Tongue (tissue), 2 donors: ENCODE data around the gene KCNQ1. TPM values are rescaled to one million over a fixed set of nuclear protein-coding genes. Genes with fewer than 3 reads are reported as not detected.

Source experiments
- DNase-seq: peaks from one replicate; pipeline ENCODE4 v3.0.0-alpha.2; 2015
- total RNA-seq: library from RNA; depleted of rRNA; stranded (reverse); fragments of >200 nt; gene quantifications from one replicate; pipeline ENCODE4 v1.2.3, GENCODE V29; 2014

The KCNQ1 gene
- total RNA-seq, 1 donor from 2014 or later = 2.6 TPM

DNA sequence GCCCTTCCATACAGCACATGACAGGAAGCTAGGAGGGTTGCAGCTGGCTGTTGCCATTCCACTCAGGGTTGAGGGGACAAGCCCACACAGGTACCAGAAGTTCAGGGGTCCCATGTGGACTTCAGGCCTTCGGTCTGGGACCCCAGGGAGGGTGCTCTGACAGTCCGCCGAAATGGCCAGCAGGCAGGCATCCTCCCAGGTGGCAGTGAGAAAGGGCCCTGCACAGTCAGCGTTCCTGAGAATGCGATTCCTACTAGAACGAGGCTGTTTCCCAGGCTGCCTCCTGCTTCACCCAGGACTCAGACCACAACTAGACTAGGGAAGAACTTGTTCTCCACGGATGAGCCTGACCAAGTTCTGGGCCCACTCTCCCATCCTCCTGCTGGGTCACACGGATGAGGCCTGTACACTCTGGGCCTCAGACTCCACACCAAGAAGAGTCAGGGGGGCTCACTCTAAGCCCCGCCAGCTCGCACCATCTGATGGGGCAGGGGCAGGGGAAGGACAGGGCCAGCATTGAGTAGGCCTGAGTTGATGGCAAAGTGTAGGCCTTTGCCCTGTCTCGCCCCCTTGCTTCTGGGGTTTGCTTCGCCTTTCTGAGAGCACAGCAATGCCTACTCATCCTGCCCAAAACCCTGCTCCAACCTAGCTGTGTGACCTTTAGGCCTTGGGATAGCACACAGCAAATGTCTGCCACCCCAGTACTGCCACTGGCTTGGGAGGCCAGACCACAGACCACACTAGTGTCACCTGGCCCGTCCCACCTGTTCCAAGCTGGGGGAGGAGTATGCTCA is 241.0 kb downstream of the KCNQ1 start:
- no peak for DNase-seq

DNA sequence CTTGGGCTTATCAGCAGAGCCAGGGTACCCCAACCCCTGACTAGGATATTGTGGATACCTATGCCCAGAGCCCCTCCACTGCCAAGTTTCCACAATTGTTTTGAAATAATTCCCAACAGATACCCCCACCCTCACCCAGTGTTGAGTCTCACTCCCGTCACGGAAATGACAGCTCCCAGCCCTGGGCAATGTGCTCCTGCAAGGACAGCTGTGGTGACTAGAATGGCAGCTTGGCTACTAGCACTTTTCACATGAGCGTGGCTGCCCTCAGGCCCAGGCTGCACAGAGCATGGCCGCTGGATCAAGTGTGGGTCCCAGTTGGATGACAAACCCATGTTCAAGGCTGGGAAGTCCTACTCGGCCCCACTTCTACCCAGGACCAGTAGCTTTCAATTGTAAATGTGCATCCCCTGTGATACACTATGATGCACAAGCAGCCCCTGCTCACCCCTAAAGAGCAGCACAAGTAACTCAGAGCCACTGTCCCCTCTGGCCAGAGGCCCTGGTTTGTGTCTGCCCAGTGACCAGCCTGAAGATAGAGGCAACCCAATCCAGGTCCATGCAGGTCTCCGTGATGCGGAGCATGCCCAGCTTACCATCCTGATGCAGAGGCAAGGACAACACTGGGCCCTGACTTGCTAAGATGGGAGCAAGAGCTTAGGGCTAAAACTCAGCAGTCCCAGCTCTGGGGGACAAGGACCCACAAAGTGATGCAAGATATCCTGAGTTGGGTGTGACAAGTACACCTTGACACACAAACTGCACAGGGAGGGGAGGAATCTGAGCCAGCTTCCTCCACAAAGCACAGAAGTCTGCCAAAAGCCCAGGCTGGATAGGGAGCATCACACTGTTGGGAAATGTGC is 241.8 kb downstream of the KCNQ1 start:
- DNase-seq = no peak

DNA sequence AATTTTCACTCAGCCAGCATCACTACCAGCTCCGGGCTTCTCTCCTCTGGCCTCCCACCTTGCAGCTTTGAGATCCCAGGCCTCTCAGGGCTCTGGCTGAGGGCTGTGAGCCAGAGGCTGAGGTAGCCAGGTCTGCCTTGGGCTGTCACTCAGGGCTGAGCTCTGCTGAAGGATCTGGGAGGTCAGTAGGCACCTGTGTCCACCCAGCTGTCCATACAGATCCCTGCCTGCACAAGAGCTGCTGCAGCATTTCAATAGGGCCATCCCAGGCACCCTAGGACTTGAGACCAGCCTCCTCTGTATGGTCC is 242.4 kb downstream of the KCNQ1 start:
- DNase-seq = no peak

DNA sequence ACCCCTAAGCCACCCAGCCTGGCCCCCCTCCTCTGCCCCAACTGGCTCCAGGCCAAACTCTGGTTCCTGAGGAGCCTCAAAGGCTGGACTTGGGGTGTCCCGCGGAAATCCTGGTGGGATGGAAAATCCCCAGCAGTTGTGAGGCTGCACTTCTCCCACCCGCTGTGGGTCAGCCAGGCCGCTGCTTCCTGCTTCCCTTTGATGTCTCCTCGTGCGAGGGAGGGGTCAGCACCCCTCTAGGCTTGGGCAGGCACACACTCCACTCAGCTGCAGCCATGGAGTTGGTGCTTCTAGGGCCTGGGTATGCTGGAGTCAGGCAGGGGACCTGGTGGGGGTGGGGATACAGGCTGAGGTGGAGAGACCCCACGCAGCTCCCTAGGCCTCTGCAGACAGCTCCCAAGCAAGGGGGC is 243.0 kb downstream of the KCNQ1 start:
- no peak for DNase-seq

DNA sequence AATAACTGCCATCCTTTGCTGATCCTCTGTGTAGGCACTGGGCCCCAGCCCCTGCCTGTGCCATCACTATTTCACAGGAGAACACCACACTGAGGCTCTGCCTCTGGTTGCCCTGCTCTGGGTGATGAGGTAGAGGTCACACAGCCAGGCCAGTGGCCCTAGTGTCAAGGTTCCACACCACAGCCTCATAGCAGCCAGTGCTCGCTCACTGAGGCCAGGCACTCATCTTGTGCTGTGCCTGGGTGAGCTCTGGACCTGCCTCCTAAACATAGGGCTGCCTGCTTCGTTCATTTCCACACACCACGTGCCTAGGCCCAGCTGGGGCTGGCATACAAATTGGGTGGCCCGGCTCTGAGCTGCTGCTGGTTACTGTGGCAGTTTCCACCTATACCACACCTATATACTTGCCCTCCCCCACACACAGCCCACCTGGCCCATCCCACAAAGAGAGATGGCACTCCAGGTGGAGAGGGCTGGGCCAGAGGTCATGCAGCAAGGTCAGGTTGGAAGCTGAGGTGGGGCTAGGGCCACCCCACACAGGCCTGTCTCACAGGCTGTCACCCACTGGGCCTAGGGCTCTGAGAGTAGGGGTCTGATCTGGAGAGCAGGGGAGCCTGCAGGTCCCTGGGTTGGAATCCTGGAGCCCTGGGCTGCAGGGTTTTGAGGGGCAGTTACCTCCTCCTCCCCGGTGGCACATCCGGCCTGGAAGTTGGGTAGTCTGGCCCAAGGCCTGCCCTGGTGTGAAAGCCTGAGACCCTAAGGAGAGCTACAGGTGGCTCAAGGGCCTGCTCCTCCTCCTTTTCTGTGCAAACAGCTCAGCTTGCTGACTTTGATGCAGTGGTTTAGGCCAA is 243.8 kb downstream of the KCNQ1 start:
- no peak for DNase-seq

DNA sequence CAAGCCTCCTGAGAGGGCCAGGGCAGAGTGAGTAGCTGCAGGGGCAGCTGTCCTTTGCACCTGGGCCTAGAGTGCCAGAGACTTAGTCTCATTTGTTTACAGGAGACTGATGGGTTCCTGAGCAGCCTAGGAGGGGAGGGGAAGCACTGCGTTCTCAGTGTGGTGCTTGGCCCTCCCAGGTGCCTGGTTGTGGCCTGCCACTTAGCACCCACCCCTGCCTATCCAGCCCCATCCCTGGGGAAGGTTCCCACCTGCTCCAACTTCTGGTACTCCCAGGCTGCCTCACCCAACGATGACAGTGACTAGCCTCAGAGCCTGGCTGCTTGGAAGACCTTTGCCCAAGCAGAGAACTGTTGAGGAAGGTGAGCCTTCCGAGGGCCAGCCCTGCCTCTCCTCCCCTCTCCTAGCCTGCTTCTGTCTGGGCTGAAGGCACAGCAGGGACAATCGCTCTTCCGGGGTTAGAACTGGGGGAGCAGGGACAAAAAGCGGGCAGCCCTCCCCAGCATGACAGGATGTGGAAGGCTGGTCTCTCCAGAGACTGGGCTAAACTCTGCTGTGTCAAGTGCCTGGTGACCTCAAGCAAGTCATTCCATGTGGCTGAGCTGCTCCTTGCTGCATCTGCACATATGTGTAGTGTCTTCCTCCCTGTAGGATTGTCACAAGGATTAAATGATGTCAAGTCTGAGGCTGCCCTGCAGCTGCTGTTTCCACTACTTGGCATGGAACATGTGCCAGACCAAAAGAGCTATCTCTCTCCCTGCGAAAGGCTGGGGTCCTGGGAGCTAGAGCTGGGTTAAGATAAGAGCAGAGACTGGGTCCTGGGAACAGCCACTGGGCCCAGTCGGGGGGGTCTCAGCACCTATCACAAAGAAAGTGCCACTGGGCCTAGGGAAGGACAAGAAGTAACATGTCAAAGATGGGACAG is 245.1 kb downstream of the KCNQ1 start:
- peak; percentile 87 for DNase-seq

DNA sequence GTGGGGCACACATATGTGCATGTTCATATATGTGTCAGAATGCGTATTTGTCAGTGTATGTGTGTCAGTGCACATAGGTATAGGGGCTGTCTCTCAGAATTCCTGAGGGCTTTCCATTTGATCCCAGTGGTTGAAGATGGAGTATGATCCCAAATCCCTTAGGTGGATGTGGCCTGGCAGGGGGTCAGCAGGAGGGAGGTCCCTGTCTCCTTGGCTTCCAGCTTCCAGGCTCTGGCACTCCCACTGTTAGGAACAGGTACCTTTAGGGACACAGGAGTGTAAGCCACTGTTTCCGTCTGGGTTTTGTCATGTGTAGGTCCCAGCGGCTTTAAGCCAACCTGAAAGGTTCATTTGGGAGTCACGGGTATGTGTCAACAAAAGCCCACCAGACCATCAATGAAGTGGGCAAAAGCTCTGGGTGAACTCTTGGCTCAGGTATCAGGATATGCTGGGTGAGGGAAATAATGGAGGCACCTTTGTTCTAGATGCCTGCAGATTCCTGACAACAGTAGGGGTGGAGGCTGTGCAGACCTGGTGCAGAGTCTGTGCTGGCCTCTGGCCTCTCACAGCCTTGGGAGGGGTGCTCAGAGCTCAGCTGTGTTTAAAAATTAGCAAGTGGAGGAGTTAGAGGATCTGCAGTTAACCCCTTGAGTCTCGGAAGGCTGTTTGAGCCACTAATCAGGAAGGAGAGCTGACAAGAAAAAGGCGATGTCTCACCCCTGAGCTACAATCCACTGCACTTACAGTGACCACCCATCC is 246.0 kb downstream of the KCNQ1 start:
- DNase-seq = peak; percentile 34

DNA sequence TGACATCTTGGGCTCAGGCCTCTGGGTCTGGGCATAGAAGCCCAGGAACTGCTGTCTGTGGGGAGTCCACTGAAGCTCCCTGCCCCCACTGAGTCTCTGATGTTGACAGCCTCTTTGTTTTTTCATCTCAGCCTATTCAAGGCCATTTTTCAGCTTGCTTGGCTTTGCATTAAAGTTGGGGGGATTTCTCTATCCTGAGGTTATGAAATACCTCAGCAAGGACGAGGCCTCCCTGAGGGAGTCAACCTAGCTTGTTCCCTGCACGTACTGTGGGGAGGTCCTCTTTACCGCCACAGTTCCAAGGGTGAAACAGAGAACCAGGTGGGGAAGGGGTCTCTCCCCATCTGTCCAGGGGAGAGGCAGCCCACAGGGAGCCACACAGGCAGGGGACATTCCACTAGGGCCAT is 246.6 kb downstream of the KCNQ1 start:
- no peak for DNase-seq

DNA sequence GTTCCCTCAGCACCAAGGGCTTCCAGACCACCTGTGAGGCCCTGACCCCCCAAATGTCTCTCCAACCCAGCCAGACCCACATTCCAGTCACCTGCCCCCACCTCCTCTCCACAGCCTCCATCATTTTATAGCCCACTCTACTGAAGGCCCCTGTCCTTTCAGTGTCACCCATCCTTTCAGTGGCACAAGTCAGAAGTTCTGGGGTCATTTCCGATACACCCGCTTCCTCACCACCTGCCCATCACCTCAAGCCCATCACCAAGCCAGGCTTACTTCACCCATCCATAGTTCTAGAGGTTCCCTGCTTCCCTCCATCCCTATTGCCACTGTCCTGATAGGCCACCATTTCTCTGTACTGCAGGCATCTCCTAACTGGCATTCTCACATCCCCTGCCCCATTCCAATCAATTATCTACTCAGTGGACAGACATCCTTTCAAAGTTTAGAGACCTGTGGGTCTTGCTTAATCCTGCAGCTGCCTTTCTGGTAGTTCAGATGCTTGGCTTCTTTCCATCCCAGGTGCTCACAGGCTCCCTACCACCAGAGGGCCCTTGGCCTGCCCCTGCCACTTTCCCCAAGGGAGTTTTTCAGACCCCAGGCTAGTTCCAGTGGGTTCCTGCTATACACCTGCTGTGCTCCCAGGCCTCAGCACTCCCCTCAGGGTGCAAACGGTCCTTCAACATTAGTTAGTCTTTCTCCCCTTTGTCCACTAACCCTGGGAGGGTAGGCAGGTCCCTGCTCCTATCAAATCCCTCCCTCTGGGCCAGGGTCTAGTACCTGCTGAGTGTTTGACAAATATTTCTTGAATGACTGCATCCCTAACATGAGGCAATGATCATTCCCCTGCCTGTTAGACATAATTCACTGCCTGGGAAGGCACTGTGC is 247.4 kb downstream of the KCNQ1 start:
- no peak for DNase-seq

DNA sequence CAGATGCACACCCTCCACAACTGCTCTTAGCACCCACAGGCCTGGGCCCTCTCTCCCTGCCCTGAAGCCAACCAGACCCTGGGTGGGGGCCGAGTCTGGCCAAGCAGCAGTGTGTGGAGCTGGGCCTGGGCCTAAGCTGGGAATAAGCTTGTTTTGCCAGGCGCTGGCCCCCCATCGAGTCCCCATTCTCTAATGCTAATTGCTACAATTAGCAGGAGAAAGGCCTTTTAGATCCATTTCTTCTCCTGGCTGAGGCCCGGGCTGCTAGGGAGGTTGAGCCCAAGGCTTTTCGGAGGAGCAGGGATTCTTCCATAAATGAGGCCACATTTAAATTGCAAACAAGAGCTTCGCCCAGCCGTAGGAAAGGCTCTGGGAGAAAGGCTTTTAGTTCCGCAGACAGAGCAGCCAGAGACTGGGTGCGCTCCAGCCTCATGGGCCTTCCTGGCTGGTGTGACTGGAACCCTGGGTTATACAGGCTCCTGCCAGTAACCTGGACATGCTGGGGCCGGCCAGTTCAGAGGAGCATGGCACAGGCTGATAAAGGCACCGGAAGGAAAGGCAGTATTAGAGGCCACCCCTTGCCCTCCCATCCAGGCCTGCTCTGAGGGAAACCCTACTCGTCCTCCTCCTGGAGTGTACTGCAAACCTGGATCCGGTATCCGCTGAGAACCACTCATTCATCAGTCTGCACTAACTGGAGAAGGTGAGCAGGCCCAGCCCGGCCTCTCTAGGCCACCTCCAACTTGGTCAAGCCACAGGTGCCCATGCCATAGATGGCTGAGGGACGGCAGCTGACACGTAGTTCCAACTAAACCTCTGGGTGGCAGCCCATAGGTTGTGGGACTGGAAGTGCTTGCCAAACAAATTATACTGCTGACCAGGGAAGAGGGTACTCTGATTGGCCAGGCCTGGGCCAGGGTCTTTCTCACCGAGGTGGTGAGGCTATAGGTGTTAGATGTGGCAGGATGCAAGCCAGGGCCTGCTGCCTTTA is 248.8 kb downstream of the KCNQ1 start:
- peak; percentile 34 for DNase-seq

DNA sequence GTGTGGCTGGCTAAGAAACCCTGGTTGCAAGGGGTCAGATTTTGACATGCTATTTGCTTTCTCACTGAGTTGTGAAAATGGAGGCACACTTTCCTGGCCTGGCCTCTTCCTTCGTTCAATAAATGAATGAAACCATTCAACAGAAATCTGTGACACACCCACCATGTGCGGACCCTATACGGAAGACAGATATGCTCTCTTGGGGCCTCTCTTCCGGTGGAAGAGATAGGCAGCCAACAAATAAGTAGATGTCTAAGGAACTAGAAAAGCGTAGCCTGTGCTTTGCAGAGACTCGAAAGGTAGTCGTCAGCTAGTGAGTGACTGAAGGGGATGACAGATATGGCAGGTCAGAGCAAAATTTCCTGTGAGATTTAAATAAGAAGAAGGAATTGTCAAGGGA is 249.7 kb downstream of the KCNQ1 start:
- no peak for DNase-seq

DNA sequence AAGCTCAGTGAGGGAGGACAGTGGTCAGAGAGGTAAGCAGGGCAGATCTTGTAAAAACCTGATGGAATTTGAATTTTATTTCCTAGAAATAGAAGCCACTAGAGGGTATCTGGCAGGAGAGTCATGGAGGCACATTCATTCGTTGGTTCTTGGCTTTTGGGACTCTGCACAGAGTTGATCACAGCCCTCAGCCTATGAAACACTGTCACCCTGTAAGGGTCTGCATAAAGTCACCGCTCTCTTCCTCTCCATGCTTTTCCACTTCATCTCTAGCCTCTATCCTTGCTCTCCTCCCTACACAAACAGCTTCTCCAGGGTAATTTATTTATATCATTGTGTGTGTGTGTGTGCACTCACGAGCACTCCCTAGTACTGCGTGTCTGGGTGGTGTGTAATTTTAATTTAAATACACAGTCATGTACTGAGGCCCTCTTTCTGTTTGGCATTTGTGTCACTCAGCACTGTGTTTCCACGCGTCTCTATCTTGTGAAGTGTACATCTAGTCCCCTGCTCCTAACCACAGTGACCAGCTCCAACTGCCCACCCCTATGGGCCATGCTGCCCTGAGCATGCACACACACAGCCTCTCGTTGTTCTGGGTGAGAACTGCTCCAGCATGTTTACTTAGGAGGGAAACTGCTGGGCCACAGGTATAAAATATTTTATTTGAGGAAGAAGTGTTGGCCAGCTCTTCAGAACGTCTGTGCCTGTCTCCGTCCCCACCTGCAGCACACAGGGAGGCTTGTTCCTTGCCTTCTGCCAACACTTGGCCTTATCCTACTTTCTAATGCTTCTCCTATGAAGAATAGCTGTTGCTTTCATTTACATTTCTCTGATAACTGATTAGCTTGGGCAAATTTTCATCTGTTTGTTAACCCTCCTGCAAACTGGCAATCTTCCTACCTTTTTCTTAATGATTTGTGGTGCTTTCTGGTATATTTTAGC is 250.5 kb downstream of the KCNQ1 start:
- DNase-seq = no peak

DNA sequence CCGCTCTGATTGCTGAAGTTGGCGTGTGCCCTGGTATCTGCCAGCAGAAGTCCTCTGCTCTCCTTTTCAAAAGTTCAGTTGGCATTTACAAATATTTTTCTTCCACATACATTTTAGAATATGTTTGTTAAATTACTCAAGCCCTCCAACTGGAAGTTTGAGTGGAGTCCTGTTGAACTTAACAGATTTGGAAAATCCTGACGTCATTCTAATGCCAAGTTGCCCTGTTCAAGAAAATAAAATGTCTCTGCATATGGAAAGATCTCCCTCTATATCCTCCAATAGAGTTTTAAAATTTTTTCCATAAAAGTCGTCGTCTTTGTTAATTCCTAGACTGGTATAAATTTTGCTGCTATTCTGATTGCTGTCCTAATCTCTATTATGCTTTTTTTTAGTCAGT is 251.6 kb downstream of the KCNQ1 start:
- DNase-seq = no peak

DNA sequence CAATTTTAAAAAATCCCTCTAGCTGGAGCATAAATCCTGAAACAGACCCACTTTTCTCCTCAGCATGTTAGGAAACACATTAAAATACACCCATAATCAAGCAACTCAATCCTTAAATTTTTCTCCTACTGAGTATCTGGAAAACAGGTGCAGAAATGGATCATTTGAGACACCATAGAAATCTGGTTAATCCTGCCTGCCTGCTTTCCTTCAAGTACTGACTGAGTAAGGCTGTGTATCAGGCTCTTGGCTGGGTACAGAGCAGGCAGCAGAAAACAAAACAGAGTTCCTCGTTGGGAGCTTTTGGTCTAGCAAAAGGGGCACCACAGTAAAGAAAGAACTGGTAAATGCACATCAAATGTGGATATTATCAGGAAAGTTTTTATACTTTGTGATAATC is 253.1 kb downstream of the KCNQ1 start:
- peak; percentile 91 for DNase-seq

DNA sequence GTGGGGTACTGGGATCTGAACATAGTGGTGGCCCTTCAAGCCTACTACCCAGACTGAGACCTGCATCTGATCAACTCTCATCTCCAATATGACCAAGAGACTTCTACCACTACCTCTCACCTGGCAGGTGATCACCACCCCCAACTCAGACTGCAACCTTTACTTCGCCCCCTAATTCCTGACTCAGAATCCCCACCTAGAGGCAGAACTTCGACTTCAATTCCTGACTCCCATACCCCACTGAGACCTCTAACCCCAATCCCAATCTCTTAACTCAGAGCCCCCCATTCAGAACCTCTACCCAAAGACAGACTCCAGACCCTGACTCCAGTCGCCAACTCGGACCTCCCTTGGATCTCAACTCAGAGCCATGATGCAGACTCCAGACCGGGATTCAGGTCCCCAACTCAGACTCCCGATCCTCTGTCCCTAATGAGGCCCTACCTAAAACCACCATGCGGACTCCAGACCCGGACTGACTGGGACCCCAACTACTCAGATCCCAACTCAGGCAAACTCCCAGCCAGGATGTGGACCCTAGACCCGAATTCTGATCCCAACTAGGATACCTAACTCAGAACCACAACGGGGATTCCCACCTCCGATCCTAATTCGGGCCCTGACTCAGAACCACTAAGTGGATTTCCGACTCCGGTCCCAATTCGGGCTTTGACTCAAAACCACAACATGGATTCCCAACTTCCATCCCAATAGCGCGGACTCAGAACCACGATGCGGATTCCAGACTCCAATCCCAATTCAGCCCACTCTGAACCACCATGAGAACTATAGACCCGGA is 253.8 kb downstream of the KCNQ1 start:
- DNase-seq = no peak

DNA sequence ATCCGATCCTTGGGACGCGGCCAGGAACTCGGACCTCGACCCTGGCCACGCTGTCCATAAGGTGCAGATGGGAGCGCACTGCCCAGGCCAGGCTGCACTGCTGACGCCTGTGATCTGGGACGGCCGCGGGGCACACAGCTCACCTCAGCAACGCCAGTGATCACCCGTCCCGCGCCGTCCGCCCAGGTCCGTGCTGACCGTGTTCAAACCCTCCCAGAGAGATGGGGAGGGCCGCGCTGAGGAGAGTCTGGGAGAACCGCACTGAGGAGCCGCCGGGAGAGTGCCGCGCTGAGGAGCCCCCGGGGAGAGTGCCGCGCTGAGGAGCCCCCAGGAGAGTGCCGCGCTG is 254.3 kb downstream of the KCNQ1 start:
- DNase-seq = no peak
